GM21447 (cell line): Measurements from ENCODE around the gene SIRPG.
"Not testable (repeated sequence)": the region's sequence is repeated elsewhere in the genome, so short reads cannot be mapped to it uniquely, and the experiment has no call there.

Source experiments
- ATAC-seq: cut with Tn5 transposase; IDR thresholded peaks from one replicate; pipeline ENCODE4 v1.9.1; 2021; ENCODE audit not compliant: unreplicated experiment

SIRPG gene

DNA sequence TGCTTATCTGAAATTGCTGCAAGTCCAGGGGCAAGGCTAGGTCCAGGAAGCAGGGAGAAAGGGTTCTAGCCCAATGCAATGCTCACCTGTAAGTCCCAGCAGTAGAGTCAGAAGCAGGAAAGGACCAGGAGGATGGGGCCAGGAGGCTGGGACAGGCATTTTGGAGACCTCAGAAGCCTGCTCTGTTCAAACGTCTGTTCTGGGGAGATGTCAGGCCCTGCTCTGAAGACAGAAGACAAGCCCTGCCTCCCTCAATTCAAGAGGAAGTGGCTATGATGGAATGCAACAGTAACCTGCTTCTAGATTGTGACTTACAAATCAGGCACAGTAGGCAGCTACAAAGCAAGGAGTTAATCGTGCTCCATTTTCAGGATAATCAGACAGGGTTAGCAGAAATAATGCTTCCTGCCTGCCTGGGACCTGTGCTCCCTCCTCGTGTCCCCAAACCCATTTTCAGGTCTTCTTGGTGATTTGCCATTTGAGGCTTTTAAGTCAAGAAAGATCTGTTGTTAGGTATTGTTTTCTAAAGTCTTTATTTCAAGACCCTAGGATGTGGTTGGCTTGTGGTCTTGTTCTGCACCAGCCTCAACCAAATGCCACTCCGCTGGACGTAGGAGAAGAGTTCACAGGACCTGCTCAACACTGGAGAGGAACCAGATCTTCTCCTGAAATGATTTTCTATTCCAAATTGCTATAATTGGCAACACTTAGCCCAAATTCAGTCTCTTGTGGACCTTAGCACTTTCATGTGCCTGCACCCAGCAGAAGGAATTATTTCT lies at the start of gene SIRPG:
Gene SIRPG, minus strand, starts transcription at position 224 of the 779 bp plus-strand sequence. Its CDS starts 65 bp downstream, at position 159.
- ATAC-seq, result no peak

DNA sequence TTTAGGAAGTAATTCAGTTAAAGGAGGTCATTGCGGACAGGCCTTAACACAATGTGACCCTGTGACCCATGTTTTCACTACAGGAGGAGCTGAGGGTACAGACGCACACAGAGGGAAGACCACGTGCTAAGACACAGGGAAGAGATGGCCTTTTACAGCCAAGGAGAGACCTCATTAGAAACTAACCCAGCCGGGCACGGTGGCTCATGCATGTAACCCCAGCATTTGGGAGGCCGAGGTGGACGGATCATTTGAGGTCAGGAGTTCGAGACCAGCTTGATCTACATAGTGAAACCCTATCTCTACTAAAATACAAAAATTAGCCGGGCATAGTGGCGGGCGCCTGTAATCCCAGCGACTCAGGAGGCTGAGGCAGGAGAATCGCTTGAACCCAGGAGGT lies 49.3 kb upstream of the SIRPG start:
- not testable (repeated sequence) for ATAC-seq

DNA sequence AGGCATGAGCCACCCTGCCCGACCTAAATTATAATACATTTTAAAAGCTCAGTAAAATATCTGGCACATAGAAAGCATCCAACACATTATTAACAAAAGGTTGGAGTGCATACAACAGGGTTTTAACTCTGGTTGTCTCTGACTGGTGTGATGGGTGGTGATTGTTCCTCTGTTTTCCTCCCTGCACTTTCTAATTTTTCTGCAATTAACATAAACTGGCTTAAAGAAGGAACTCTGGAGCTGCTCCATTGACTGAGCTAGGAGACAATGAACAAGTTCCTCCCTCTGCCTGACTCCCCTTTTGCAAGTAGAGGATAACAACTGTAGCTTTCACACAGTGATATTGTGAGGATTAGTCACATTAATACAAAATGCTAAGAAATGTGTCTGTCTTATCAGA lies 48.5 kb upstream of the SIRPG start:
- no peak for ATAC-seq

DNA sequence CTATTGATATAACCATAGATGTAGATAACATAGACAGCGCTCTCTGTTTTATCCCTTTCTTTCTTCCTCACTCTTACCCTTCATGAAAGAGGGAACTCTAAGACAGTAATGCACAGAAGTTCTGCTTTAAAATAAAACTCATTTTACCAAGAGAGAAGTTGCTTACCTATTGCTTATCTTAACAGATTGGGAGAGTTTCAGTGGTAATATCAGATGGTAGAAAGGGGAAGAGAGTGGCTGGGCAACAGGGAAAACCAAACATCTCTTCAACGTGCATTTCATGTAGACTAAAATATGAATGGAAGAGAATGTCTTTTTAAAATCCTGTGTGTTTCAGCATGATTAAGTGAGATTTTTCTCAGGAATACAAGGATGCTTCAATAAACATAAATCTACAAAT lies 45.3 kb upstream of the SIRPG start:
- ATAC-seq, result no peak

DNA sequence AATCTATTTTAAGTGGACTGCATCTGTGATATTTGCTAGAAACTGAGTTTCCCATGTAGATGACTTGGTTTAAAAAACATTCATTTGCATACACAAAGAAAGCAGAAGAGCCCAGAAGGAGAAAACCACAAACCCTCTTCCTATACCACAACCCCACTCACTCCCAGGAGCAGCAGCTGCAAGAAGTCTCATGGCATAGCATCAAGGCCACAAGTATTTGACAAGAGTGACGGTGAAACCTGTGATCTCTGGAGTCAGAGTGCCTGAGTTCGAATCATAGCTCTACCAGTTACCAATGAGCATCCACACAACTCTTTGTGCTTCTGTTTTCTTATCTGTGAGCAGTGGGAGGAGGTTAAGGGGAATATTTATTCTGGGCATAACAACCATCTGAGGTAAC lies 44.7 kb upstream of the SIRPG start:
- no peak for ATAC-seq

DNA sequence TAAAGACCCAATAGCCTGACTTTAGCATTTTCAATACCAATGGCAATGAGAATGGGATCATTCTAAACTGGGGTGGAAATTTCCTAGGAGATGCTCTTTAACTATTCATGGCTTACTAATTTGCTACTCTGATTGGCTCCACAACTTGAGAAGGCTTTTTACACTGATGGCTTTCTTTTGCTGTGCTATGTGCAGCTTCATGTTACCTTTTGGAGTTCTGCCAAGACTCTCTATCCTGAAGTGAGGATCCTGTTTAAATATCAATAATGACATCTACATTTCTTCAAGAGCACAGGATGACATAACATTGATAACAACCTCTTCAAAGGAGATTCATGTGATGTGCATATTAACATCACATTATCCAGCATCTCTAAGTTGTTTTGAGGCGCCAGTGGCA lies 43.4 kb upstream of the SIRPG start:
- ATAC-seq, result no peak

DNA sequence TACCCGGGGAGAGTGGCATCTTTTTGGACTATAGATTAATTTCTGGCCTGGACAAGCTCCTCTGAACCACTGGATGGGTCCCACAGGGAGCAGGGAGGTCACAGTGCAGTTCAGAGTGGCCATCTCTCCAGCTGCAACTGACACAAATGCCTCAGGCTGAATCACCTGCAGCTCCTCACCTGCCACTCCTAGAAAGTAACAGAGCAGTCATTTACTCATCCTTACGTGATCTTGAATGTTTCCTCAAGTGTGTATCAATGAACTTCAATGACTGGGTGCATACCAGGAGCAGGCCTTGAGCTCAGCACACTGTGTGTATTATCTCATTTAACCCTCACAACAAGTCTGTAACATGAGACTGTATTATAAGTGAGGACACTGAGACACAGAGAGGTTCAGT lies 40.0 kb upstream of the SIRPG start:
- ATAC-seq, result no peak

DNA sequence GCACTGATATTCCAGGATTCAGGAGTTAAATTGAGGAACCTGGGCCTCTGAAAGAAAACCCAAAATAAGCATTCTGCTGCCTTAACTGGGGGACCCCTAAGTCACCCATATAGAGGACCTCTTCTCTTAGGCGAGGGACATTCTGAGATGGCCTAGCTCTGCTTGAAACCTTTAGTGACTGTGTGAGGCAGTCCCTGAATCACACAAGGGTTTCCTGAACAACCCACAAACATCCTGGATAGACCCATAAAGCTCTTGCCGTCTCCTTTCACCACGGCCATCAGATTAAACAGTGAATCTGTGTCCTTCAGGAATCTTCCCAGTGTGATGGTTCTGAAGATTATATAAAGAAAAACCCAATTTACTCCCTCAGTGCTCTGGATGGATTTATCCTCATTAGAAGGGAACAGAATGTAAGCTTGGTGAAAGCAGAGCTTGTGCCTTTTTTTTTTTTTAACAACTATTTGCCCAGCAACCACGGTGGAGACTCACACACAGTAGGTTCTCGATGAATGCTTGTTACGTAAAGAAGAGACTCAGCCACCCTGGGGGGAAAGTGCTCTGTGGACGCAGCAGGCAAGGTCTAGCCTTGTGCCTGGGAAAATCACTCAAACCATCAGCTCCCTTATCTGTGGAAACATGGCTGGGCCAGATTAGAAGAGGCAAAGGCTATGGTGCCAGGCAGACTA lies 39.1 kb upstream of the SIRPG start:
- no peak for ATAC-seq

DNA sequence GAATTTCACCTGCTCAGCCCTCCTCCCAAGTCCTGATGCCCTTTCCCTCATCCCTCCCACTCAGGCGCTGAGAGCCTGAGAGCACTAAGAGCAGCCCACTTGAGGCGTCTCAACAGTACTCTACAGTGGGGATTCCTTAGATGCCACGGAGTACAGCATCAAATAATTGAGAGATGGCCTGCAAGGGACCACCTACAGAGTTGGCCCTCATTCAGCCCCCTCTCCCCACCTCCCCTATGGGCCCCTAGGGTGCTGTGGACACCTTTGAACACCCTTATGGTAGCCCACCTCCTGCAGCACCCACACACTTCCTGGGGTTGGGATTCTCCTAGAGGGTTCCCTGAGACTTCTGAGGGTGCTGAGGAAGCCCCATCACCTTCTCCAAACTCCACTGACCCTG lies 37.1 kb upstream of the SIRPG start:
- no peak for ATAC-seq

DNA sequence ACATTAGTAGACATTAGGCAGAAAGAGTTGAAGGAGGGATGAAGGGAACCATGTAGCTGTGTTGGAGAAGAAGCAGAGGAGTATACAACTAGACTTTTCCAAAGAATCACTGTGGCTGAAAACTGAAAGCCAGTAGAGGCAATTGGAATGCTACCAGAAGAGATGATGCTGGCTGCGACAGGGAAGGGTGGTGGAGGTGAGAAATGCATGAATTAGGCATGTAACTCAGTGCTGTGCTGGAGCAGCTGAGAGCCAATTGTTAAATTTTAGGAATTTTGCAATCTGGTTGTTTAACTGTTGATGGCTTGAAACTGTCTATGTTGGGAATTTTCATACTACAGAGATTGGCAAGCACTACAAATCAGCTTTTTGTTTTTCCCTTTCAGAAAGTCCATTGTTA lies 35.8 kb upstream of the SIRPG start:
- no peak for ATAC-seq

DNA sequence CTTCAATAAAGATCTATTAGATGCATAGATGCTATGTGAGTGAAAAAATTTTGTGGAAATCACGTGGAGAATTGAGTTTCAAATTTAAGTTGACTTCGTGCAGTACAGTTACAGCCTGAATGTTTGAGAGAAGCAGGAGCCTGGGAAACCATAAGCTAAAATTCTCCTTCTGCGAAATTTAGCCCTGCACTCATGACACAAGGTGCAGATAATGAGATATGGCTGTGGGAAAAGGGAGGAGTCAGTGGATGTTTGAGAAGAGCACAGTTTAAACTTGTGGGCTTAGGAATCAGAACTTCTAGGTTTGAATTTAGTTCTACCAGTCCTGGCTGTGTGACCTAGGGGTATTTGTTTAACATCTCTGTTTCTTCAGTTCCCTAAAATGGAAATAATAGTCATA lies 32.1 kb upstream of the SIRPG start:
- no peak for ATAC-seq

DNA sequence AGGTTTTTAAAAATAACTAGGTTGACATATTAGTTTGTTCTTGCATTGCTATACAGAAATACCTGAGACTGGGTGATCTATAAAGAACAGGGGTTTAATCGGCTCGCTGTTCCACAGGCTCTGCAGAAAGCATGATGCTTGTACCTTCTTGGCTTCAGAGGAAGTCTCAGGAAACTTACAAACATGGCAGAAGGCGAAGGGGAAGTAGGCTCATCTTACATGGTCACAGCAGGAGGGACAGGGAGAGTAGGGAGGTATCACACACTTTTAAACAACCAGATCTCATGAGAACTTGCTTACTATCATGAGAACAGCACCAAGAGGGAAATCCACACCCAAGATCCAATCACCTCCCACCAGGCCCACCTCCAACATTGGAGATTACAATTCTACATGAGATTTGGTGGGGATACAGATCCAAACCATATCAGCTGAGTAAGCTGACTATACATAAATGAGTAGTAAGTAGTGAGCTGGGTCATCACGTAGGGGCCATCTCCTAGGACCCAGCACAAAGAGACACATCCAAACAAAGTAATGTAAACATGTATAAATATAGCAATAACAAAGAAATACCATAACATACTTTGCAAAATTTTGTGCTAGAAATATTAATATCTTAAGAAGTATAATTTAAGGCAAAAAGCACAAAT lies 31.4 kb upstream of the SIRPG start:
- ATAC-seq, result no peak

DNA sequence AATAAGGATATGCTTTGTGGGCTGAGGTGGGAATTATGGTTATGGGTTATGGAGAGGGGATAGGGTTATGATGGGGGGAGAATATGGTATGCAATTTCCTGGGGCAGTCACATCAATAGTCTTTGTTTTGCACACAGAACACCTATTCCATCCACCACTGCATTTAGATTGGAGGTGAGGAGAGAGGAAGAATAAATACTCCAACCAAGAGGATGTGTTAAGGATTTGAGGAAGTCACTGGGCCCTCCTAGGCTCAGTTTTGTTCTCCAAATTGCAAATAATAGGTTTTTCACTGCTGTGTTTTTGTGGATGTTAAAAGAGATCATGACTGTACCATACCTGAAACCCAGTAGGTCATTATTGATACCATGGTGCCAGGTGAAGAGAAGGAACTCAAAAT lies 29.5 kb upstream of the SIRPG start:
- ATAC-seq, result no peak

DNA sequence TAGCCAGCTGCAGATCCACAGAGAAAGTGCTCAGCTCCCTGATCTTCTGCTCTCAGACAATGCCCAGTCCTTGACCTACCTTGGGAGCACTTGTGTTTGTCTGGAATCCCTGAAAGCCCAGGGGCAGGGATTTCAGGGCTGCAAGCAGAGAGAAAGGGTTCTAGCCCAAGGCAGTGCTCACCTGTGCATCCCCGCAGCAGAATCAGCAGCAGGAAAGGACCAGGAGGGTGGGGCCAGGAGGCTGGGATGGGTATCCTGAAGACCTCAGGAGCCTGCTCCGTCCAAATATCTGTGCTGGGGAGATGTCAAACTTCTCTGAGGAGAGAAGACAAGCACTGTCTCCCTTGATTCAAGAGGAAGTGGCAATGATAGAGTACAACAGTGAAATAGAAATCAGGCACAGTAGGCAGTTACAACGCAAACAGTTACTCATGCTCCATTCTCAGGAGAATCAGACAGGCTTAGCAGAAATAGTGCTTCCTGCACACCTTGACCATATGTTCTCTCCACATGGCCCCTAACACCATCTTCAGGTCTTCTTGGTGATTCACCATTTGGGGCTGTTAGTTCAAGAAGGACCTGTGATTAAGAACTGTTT lies 28.7 kb upstream of the SIRPG start:
- no peak for ATAC-seq

DNA sequence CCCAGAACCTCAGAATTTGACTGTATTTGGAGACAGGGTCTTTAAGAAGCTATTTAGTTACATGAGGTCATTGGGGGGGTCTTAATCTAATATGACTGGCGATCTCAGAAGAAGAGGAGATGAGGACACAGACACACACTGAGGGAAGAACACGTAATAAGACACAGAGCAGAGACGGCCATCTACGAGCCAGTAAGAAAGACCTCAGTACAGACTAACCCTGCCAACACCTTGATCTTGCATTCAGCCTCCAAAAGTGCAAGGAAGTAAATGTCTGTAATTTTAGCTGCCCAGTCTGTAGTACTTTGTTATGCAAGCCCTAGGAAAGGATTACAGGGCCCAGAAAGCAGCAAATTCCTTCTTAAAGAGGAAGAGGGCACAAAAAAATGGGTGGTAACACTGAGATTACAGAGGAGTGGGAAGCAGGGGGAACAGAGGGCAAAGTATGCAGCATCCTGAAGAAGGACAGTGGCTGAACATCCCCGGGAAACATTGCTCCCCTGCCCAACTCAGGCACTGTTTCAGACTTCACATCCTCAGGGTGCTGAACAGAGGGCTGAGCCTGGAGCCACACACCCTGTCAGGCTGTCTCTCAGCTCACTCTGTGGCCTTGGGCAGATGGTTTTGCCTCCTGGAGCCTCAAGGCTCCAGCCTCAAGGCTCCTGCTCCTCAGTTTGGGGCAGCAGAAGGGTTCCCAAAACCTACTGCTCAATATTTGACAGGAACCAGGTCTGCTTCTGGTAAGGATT lies 27.9 kb upstream of the SIRPG start:
- no peak for ATAC-seq

DNA sequence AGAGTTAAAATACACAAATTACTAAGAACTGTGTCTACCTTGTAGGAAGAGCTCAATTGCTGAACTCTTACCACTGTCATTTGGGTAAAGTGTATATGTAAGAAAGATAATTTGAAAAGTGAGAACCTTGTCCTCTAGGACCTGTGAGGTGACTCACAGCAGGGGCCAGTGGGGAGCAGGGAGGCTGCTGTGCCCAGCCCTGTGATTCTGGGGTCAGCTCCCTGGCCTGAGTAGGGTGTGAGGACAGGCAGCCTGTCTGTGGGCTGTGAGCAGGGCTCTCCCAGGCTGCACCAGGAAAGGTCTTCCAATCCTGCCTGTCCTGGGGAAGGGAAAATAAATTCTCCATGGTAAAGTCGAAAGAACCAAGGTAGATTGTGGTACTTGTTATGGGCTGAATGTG lies 27.3 kb upstream of the SIRPG start:
- no peak for ATAC-seq

DNA sequence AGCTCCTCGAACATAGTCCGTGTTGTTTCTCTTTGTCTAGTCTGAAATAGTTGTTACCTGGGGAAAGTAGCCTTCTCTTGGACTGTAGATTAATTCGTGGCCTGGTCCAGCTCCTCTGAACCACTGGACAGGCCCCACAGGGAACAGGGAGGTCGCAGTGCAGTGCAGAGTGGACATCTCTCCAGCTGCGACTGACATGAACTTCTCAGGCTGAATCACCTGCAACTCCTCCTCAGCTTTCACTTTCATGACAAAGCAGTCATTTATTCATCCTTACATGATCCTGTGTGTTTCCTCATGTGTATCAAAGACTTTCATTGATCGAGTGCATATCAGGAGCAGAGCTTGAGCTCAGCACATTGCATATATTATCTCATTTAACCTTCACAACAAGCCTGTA lies 19.1 kb upstream of the SIRPG start:
- ATAC-seq, result no peak

DNA sequence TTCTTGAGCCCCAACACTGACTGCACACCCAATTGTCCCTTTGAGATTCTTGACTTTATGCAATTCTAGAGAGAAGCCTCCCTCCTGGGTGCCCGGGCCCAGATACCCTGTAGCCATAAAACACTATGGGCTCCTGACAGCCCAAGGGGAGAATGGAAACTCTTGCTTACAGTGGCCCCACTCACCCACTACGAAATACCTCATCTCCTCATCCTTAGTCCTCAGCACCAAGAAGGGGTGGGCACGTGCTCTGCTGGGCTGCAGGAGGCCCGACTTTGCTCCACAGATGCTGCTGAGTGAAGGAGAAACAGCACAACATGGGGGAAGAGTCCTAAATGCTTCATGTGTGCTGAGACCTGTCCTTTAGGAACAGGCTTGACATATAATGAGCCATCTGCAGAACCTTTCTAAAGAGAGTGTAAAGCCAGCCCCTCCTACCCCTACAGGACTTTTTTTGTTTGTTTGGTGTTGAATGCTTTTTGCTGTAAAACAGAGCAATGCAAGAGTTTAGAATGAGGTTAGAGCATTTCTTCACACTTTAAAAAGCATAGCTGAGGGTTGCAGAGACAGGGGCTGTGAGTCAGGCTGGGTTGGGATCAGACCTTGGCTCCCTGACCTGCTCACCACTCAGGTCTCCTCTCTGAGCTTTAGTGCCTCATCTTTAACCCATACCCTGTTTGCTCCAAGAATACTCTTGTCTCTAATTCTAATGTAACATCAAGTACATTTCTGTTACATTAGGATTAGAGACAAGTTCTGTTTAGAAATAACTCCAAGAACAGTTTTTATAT lies 17.6 kb upstream of the SIRPG start:
- no peak for ATAC-seq

DNA sequence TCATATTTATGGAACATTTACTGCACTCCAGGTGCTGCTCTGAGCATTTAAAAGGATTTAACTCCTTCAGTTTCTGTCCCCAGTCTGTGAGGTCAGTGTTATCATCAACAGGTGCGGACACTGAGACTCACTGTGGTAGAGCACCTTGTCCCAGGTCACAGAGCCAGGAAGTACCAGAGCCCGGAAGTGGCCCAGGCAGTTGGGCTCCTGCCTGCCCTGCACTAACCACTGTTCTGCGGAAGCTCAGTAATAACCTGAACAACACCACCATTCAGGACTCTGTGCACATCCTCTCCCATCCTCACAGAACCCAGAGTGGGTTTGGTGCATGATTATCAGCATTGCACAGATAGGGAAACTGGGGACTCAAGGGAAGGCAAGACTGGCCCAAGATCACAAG lies 16.8 kb upstream of the SIRPG start:
- no peak for ATAC-seq

DNA sequence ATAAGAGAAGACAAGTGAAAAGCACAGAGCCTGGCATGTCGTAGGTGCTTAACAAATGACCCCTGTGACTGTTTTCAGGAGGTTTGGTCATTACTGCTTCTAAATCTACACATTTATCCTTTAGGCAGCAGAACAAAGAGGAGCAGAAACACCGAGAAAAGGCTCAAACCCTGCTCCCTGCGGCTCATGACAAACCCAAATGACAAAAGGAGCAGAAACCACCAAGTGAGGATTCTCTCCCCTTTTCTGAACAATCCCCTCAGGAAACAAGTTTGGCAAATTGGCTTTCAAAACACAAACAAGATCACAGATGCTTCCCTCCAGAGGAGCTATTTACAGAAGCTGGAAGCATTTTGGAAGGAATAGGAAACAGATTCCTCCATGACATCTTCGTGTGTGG lies 15.8 kb upstream of the SIRPG start:
- no peak for ATAC-seq
